SK-N-SH treated with all-trans-retinoic acid at 6 μM for 48 hours (cell line): ENCODE measurements around the gene BMP4.

ENCODE experiments used
- ATAC-seq: fragments of 200-7000 bp; cut with Tn5 transposase; 3 replicates; pipeline ENCODE4 v1.9.1; 2020; ENCODE audit warnings: mild to moderate bottlenecking, moderate library complexity
- ZC3H10 ChIP-seq: fragments of 250-450 bp; sonication (Bioruptor Pico); IDR thresholded peaks from 2 replicates; pipeline ENCODE4 v1.5.1; 2021; ENCODE audit warnings: mild to moderate bottlenecking, moderate library complexity

The BMP4 gene

DNA sequence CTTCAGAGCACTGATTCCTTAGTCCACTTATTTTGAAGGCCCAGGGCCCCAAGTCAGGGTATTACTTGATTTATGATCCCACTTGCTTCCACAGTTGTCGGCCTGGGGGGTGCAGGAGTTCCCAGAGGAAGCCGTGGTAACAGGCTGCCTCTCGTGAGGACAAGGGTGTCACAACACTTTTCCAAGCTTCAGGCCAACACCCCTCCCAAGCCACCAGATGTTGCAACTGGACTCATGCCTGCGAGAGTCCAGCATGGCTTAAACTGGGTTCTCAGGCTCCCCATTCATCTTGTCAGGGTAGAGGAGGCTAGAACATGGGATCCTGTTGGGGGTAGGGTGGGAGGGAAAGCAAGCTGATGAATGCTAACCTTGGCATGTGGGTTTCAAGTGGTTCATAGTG is 56.1 kb downstream of the BMP4 start:
- ATAC-seq = no peak
- no peak for TF ChIP-seq ZC3H10 (CRISPR knock-in tag)
